K562 (cell line): Measurements from ENCODE around the gene TMEM271. TPM values are rescaled to one million over a fixed set of nuclear protein-coding genes. Genes with fewer than 3 reads are reported as not detected.

Experiments
- ATAC-seq: fragments of 200-7000 bp; cut with Tn5 transposase; 3 replicates; pipeline ENCODE4 v1.9.1; 2020; ENCODE audit warnings: moderate library complexity
- BruUV-seq: library from RNA; stranded (reverse); fragments of 400-500 nt; replicated peaks from 2 replicates; lab custom pipeline; 2021; lab: Mats Ljungman, UMichigan
- CTCF ChIA-PET: fragments of 300-600 bp; formaldehyde crosslinking; extraction: SDS; loops from one replicate; lab custom pipeline; 2021; ENCODE audit warnings: low intra/inter-chr PET ratio; lab: Yijun Ruan, JAX
- POLR2A ChIA-PET: fragments of 300-600, 350-650 bp; sonication (Branson Sonifier 250); formaldehyde crosslinking; extraction: SDS; loops from one replicate; lab custom pipeline; 2021; ENCODE audit warnings: antibody characterized with exemption, inconsistent platforms; lab: Yijun Ruan, JAX
- DNase-seq, 4 experiments: peaks; one replicate each; pipeline versions ENCODE4 v3.0.0 to v3.0.0-alpha.2; 2011 to 2018; ENCODE audit warnings: low spot score in 3 of 4, mixed read lengths in 3 of 4; ENCODE audit errors: extremely low read depth in 1 of 4
- FAIRE-seq: peaks from 2 replicates; lab custom pipeline; 2011; peaks lifted over from hg19 to GRCh38; lab: Jason Lieb, UNC
- H2AFZ ChIP-seq: 2 replicates; pipeline ENCODE4 v1.6.0; 2011; ENCODE audit warnings: low read depth, low read length, control low read depth, inconsistent platforms
- H3K27ac ChIP-seq: fragments of 200-600 bp; 3 replicates; pipeline ENCODE4 v1.8.0; 2011; ENCODE audit warnings: low read depth, mild to moderate bottlenecking, control low read depth, inconsistent platforms, low read length, moderate library complexity, mixed read lengths; ENCODE audit errors: extremely low read depth
- H3K27me3 ChIP-seq, 2 experiments: fragments of 300-600 bp in 1 of 2; 2 replicates in 1 of 2; 3 replicates in 1 of 2; pipeline versions ENCODE4 v1.6.0 to v1.8.0; 2011; ENCODE audit warnings: inconsistent platforms in 2 of 2, low read length in 2 of 2, mild to moderate bottlenecking in 1 of 2, mixed read lengths in 1 of 2, moderate library complexity in 1 of 2; ENCODE audit not compliant: control insufficient read depth in 2 of 2, insufficient read depth in 2 of 2
- H3K36me3 ChIP-seq: fragments of 300-600 bp; 3 replicates; pipeline ENCODE4 v1.8.0; 2011; ENCODE audit warnings: mild to moderate bottlenecking, low read length, inconsistent platforms; ENCODE audit not compliant: control insufficient read depth, insufficient read depth
- H3K4me1 ChIP-seq, 2 experiments: fragments of 200-600 bp in 1 of 2; replicated peaks in 1 of 2; 2 replicates in 1 of 2; 3 replicates in 1 of 2; pipeline versions ENCODE4 v1.5.1 to v1.8.0; 2011; ENCODE audit warnings: inconsistent platforms in 2 of 2, low read length in 2 of 2, mild to moderate bottlenecking in 1 of 2, mixed read lengths in 1 of 2, moderate library complexity in 1 of 2; ENCODE audit not compliant: control insufficient read depth in 2 of 2, insufficient read depth in 2 of 2
- H3K4me2 ChIP-seq: 2 replicates; pipeline ENCODE4 v1.6.1; 2011; ENCODE audit warnings: low read length, control low read depth, inconsistent platforms, mixed read lengths; ENCODE audit not compliant: insufficient read depth
- H3K4me3 ChIP-seq: fragments of 200-600 bp; sonication (generic), shearing (Covaris generic); 2 replicates; pipeline ENCODE4 v1.5.1; 2016; ENCODE audit warnings: control low read depth, inconsistent platforms
- H3K79me2 ChIP-seq: fragments of 200-600 bp; 3 replicates; pipeline ENCODE4 v1.8.0; 2011; ENCODE audit warnings: low read length, inconsistent platforms; ENCODE audit not compliant: control insufficient read depth, insufficient read depth
- H3K9ac ChIP-seq, 2 experiments: 2 replicates each; pipeline versions ENCODE4 v1.6.0 to v1.6.1; 2011; ENCODE audit warnings: low read depth in 2 of 2, low read length in 2 of 2, control low read depth in 1 of 2, inconsistent platforms in 1 of 2, mild to moderate bottlenecking in 1 of 2, mixed read lengths in 1 of 2; ENCODE audit not compliant: insufficient read depth in 1 of 2
- H3K9me1 ChIP-seq: one replicate; pipeline ENCODE4 v1.6.0; 2011; ENCODE audit warnings: inconsistent platforms, mild to moderate bottlenecking, low read length, moderate library complexity; ENCODE audit not compliant: control insufficient read depth, insufficient read depth
- H3K9me3 ChIP-seq: replicated peaks from 2 replicates; pipeline ENCODE4 v1.5.1; 2011; ENCODE audit warnings: low read depth, low read length, inconsistent platforms; ENCODE audit not compliant: control insufficient read depth, insufficient read depth
- H4K20me1 ChIP-seq: replicated peaks from 2 replicates; pipeline ENCODE4 v1.6.1; 2011; ENCODE audit warnings: low read length, inconsistent platforms, mixed read lengths; ENCODE audit not compliant: control insufficient read depth, insufficient read depth
- CREB1 ChIP-seq, 2 experiments: sonication (generic) in 1 of 2; formaldehyde crosslinking in 1 of 2; IDR thresholded peaks; 2 replicates each; pipeline versions ENCODE4 v1.6.1 to v1.8.0; 2012 to 2022; ENCODE audit warnings: inconsistent platforms in 1 of 2, mild to moderate bottlenecking in 1 of 2, missing genetic modification reagents in 1 of 2, moderate library complexity in 1 of 2
- GATAD2A ChIP-seq: fragments of 450-650 bp; IDR thresholded peaks from 2 replicates; pipeline ENCODE4 v1.6.1; 2017
- IRF9 ChIP-seq: fragments of 450-650 bp; IDR thresholded peaks from 2 replicates; pipeline ENCODE4 v1.6.1; 2016; ENCODE audit warnings: missing biosample characterization, missing genetic modification characterization
- MCM2 ChIP-seq: fragments of 450-650 bp; IDR thresholded peaks from 2 replicates; pipeline ENCODE4 v1.6.1; 2017; ENCODE audit warnings: low read depth, mild to moderate bottlenecking
- MCM5 ChIP-seq: fragments of 450-650 bp; IDR thresholded peaks from 2 replicates; pipeline ENCODE4 v1.6.1; 2016; ENCODE audit warnings: low read depth
- NCOA2 ChIP-seq, 2 experiments: fragments of 450-650 bp; IDR thresholded peaks; 2 replicates each; pipeline ENCODE4 v1.6.1; 2018; ENCODE audit warnings: mild to moderate bottlenecking in 2 of 2, moderate library complexity in 1 of 2; ENCODE audit not compliant: partially characterized antibody in 2 of 2
- RBBP5 ChIP-seq: fragments of 200-600 bp; sonication (generic); IDR thresholded peaks from 2 replicates; pipeline ENCODE4 v1.6.1; 2012; ENCODE audit warnings: borderline replicate concordance, mild to moderate bottlenecking, low read length, control low read depth, inconsistent platforms; ENCODE audit not compliant: insufficient read depth, poor library complexity, severe bottlenecking
- RBM34 ChIP-seq: fragments of 200-400 bp; formaldehyde crosslinking; IDR thresholded peaks from 2 replicates; pipeline ENCODE4 v1.6.1; 2018; ENCODE audit warnings: low read length, borderline replicate concordance; ENCODE audit not compliant: insufficient read depth
- SAFB ChIP-seq: fragments of 200-400 bp; formaldehyde crosslinking; IDR thresholded peaks from 2 replicates; pipeline ENCODE4 v1.6.1; 2017; ENCODE audit warnings: low read depth, low read length, borderline replicate concordance
- TEAD4 ChIP-seq, 2 experiments: sonication (generic) in 1 of 2; formaldehyde crosslinking in 1 of 2; IDR thresholded peaks; 2 replicates each; pipeline versions ENCODE4 v1.6.1 to v1.8.0; 2012 to 2022; ENCODE audit warnings: borderline replicate concordance in 1 of 2, inconsistent platforms in 1 of 2, low read length in 1 of 2, mild to moderate bottlenecking in 1 of 2, missing genetic modification reagents in 1 of 2
- ZBTB12 ChIP-seq: fragments of 250-450 bp; sonication (Bioruptor Pico); IDR thresholded peaks from 2 replicates; pipeline ENCODE4 v1.4.0; 2020
- ZNF384 ChIP-seq: IDR thresholded peaks from 2 replicates; pipeline ENCODE4 v1.6.1; 2012; ENCODE audit warnings: low read depth, low read length, improper control_type of control experiment
- ZNF41 ChIP-seq: fragments of 250-450 bp; sonication (Bioruptor Pico); conservative IDR thresholded peaks from 2 replicates; pipeline ENCODE4 v1.4.0; 2020; ENCODE audit warnings: mild to moderate bottlenecking
- WGBS: fragments of 100-300 bp; shearing (Covaris generic); methylation state at CpG from one replicate; pipeline ENCODE4 v1.1.6; 2016; ENCODE audit warnings: low coverage, mixed read lengths; ENCODE audit not compliant: insufficient coverage; ENCODE audit errors: missing lambda C conversion rate; 5-methylcytosine and 5-hydroxymethylcytosine counted together
- in situ Hi-C: fragments of 300-500 bp; cut with MboI; formaldehyde crosslinking; loops from 4 replicates; pipeline ENCODE4 v1.15.0; 2018; ENCODE audit warnings: inconsistent platforms, mixed read lengths
- intact Hi-C: fragments of 100-400 bp; cut with micrococcal nuclease; formaldehyde crosslinking; loops from 2 replicates; pipeline ENCODE4 v1.14.2; 2022
- polyA plus RNA-seq, 8 experiments: library from polyadenylated mRNA; depleted of rRNA in 4 of 8; stranded (reverse) in 5 of 8; unstranded in 3 of 8; fragments of >200 nt; fragmentation: Nextera tagmentation in 2 of 8; fragmentation: Illumina TruSeq in 1 of 8; extraction: Ambion mirVana in 2 of 8; extraction: Trizol in 1 of 8; gene quantifications; 2 replicates each; pipeline versions ENCODE4 v1.2.1 to v1.2.3, GENCODE V29; 2011 to 2014; ENCODE audit warnings: inconsistent platforms in 1 of 8, missing spikeins in 1 of 8
- total RNA-seq, 7 experiments: library from RNA; depleted of rRNA in 6 of 7; stranded (reverse); fragments of >200 nt in 6 of 7; fragmentation: Illumina TruSeq in 2 of 7; extraction: Trizol in 2 of 7; gene quantifications; 2 replicates each; pipeline versions ENCODE4 v1.2.1 to v1.2.3, GENCODE V29; 2011 to 2021; ENCODE audit warnings: low replicate concordance in 1 of 7

TMEM271 gene
- total and polyA plus RNA-seq, 9 of the 15 experiments (the other 6 are each of a cell fraction or from before 2014, with no cell fraction given): not detected

- TF ChIP-seq MCM2 (no peak), ZNF384 (no peak), GATAD2A (no peak), ZBTB12 (CRISPR knock-in tag) (no peak)
These were observed 9.4 kb downstream of the TMEM271 start (continued) for GRCh38 chr4:566508-567295.

GRCh38 chr4:566035-566434 is 10.1 kb downstream of the TMEM271 start:
- TF ChIP-seq SAFB: no peak
- TF ChIP-seq CREB1 (IDR thresholded peaks at IDR 0.05): no peak
- no peak for TF ChIP-seq CREB1 (CRISPR knock-in tag; IDR thresholded peaks at IDR 0.05)
- TF ChIP-seq IRF9 (tag): no peak
- TF ChIP-seq RBM34: no peak
- TF ChIP-seq ZNF41: no peak
- no peak for TF ChIP-seq MCM5
- TF ChIP-seq NCOA2 (IDR thresholded peaks at IDR 0.05; ENCODE audit: partially characterized antibody in 2 of 2): no peak
- no peak for TF ChIP-seq GATAD2A
- no peak for TF ChIP-seq RBBP5
- no peak for TF ChIP-seq TEAD4 (IDR thresholded peaks at IDR 0.05; ENCODE audit: low read length)
- no peak for TF ChIP-seq TEAD4 (CRISPR knock-in tag; IDR thresholded peaks at IDR 0.05; ENCODE audit: borderline replicate concordance)
- Histone ChIP-seq H3K27me3 (peaks cover 0 to 14% of the 10 kb centered on the region in 2 experiments; a peak in 2 of 5 replicates), H3K9me1 (no peaks in the 10 kb centered on the region), H3K9ac (no peak overlapping the region), H3K27ac (no peak overlapping the region), H2AFZ (no peak overlapping the region), H3K36me3 (no peaks in the 10 kb centered on the region), H4K20me1 (no peaks in the 10 kb centered on the region), H3K9me3 (0 out of 2 replicates have a peak, but pooled peaks cover 2% of the 10 kb centered on the region), H3K79me2 (no peaks in the 10 kb centered on the region), H3K4me2 (no peak overlapping the region), H3K4me3 (no peak overlapping the region), H3K4me1 (no peaks in the 10 kb centered on the region; a peak in 1 of 5 replicates)
- in situ Hi-C loops (no loop called here), intact Hi-C loops (no loop called here)
- ChIA-PET POLR2A (no interaction called here), CTCF (no interaction called here)
- FAIRE-seq: no peak
- ATAC-seq: no peak
- DNase-seq: no peak
- no TSS peak for BruUV-seq
- WGBS: 7% methylated on average over 4 of the region's 7 CpGs
